K562 (cell line): Measurements from ENCODE around the gene TBC1D1. TPM values are rescaled to one million over a fixed set of nuclear protein-coding genes. Genes with fewer than 3 reads are reported as not detected.

ENCODE experiments used
- ATAC-seq: fragments of 200-7000 bp; cut with Tn5 transposase; 3 replicates; pipeline ENCODE4 v1.9.1; 2020; ENCODE audit warnings: moderate library complexity
- BruUV-seq: library from RNA; stranded (reverse); fragments of 400-500 nt; replicated peaks from 2 replicates; lab custom pipeline; 2021; lab: Mats Ljungman, UMichigan
- CTCF ChIA-PET: fragments of 300-600 bp; formaldehyde crosslinking; extraction: SDS; loops from one replicate; lab custom pipeline; 2021; ENCODE audit warnings: low intra/inter-chr PET ratio; lab: Yijun Ruan, JAX
- POLR2A ChIA-PET: fragments of 300-600, 350-650 bp; sonication (Branson Sonifier 250); formaldehyde crosslinking; extraction: SDS; loops from one replicate; lab custom pipeline; 2021; ENCODE audit warnings: antibody characterized with exemption, inconsistent platforms; lab: Yijun Ruan, JAX
- DNase-seq, 4 experiments: peaks; one replicate each; pipeline versions ENCODE4 v3.0.0 to v3.0.0-alpha.2; 2011 to 2018; ENCODE audit warnings: low spot score in 3 of 4, mixed read lengths in 3 of 4; ENCODE audit errors: extremely low read depth in 1 of 4
- FAIRE-seq: peaks from 2 replicates; lab custom pipeline; 2011; peaks lifted over from hg19 to GRCh38; lab: Jason Lieb, UNC
- H2AFZ ChIP-seq: 2 replicates; pipeline ENCODE4 v1.6.0; 2011; ENCODE audit warnings: low read depth, low read length, control low read depth, inconsistent platforms
- H3K27ac ChIP-seq: fragments of 200-600 bp; 3 replicates; pipeline ENCODE4 v1.8.0; 2011; ENCODE audit warnings: low read depth, mild to moderate bottlenecking, control low read depth, inconsistent platforms, low read length, moderate library complexity, mixed read lengths; ENCODE audit errors: extremely low read depth
- H3K27me3 ChIP-seq, 2 experiments: fragments of 300-600 bp in 1 of 2; 2 replicates in 1 of 2; 3 replicates in 1 of 2; pipeline versions ENCODE4 v1.6.0 to v1.8.0; 2011; ENCODE audit warnings: inconsistent platforms in 2 of 2, low read length in 2 of 2, mild to moderate bottlenecking in 1 of 2, mixed read lengths in 1 of 2, moderate library complexity in 1 of 2; ENCODE audit not compliant: control insufficient read depth in 2 of 2, insufficient read depth in 2 of 2
- H3K36me3 ChIP-seq: fragments of 300-600 bp; 3 replicates; pipeline ENCODE4 v1.8.0; 2011; ENCODE audit warnings: mild to moderate bottlenecking, low read length, inconsistent platforms; ENCODE audit not compliant: control insufficient read depth, insufficient read depth
- H3K4me1 ChIP-seq, 2 experiments: fragments of 200-600 bp in 1 of 2; replicated peaks in 1 of 2; 2 replicates in 1 of 2; 3 replicates in 1 of 2; pipeline versions ENCODE4 v1.5.1 to v1.8.0; 2011; ENCODE audit warnings: inconsistent platforms in 2 of 2, low read length in 2 of 2, mild to moderate bottlenecking in 1 of 2, mixed read lengths in 1 of 2, moderate library complexity in 1 of 2; ENCODE audit not compliant: control insufficient read depth in 2 of 2, insufficient read depth in 2 of 2
- H3K4me2 ChIP-seq: 2 replicates; pipeline ENCODE4 v1.6.1; 2011; ENCODE audit warnings: low read length, control low read depth, inconsistent platforms, mixed read lengths; ENCODE audit not compliant: insufficient read depth
- H3K4me3 ChIP-seq: fragments of 200-600 bp; sonication (generic), shearing (Covaris generic); 2 replicates; pipeline ENCODE4 v1.5.1; 2016; ENCODE audit warnings: control low read depth, inconsistent platforms
- H3K79me2 ChIP-seq: fragments of 200-600 bp; 3 replicates; pipeline ENCODE4 v1.8.0; 2011; ENCODE audit warnings: low read length, inconsistent platforms; ENCODE audit not compliant: control insufficient read depth, insufficient read depth
- H3K9ac ChIP-seq, 2 experiments: 2 replicates each; pipeline versions ENCODE4 v1.6.0 to v1.6.1; 2011; ENCODE audit warnings: low read depth in 2 of 2, low read length in 2 of 2, control low read depth in 1 of 2, inconsistent platforms in 1 of 2, mild to moderate bottlenecking in 1 of 2, mixed read lengths in 1 of 2; ENCODE audit not compliant: insufficient read depth in 1 of 2
- H3K9me1 ChIP-seq: one replicate; pipeline ENCODE4 v1.6.0; 2011; ENCODE audit warnings: inconsistent platforms, mild to moderate bottlenecking, low read length, moderate library complexity; ENCODE audit not compliant: control insufficient read depth, insufficient read depth
- H3K9me3 ChIP-seq: replicated peaks from 2 replicates; pipeline ENCODE4 v1.5.1; 2011; ENCODE audit warnings: low read depth, low read length, inconsistent platforms; ENCODE audit not compliant: control insufficient read depth, insufficient read depth
- H4K20me1 ChIP-seq: replicated peaks from 2 replicates; pipeline ENCODE4 v1.6.1; 2011; ENCODE audit warnings: low read length, inconsistent platforms, mixed read lengths; ENCODE audit not compliant: control insufficient read depth, insufficient read depth
- CAMTA2 ChIP-seq: fragments of 250-450 bp; sonication (Bioruptor Pico); conservative IDR thresholded peaks from 2 replicates; pipeline ENCODE4 v1.5.1; 2022
- CBX2 ChIP-seq: fragments of 200-600 bp; sonication (generic); IDR thresholded peaks from one replicate; pipeline ENCODE4 v1.6.1; 2012; ENCODE audit warnings: mild to moderate bottlenecking, low read length, inconsistent platforms; ENCODE audit not compliant: insufficient read depth, poor library complexity, severe bottlenecking
- FOXA1 ChIP-seq: fragments of 450-650 bp; IDR thresholded peaks from 2 replicates; pipeline ENCODE4 v1.6.1; 2016; ENCODE audit warnings: mild to moderate bottlenecking, borderline replicate concordance
- XRCC4 ChIP-seq: IDR thresholded peaks from one replicate; pipeline ENCODE4 v1.6.1; 2011; ENCODE audit not compliant: insufficient read depth, insufficient read length; ENCODE audit errors: extremely low read depth
- WGBS: fragments of 100-300 bp; shearing (Covaris generic); methylation state at CpG from one replicate; pipeline ENCODE4 v1.1.6; 2016; ENCODE audit warnings: low coverage, mixed read lengths; ENCODE audit not compliant: insufficient coverage; ENCODE audit errors: missing lambda C conversion rate; 5-methylcytosine and 5-hydroxymethylcytosine counted together
- in situ Hi-C: fragments of 300-500 bp; cut with MboI; formaldehyde crosslinking; loops from 4 replicates; pipeline ENCODE4 v1.15.0; 2018; ENCODE audit warnings: inconsistent platforms, mixed read lengths
- intact Hi-C: fragments of 100-400 bp; cut with micrococcal nuclease; formaldehyde crosslinking; loops from 2 replicates; pipeline ENCODE4 v1.14.2; 2022
- polyA plus RNA-seq, 8 experiments: library from polyadenylated mRNA; depleted of rRNA in 4 of 8; stranded (reverse) in 5 of 8; unstranded in 3 of 8; fragments of >200 nt; fragmentation: Nextera tagmentation in 2 of 8; fragmentation: Illumina TruSeq in 1 of 8; extraction: Ambion mirVana in 2 of 8; extraction: Trizol in 1 of 8; gene quantifications; 2 replicates each; pipeline versions ENCODE4 v1.2.1 to v1.2.3, GENCODE V29; 2011 to 2014; ENCODE audit warnings: inconsistent platforms in 1 of 8, missing spikeins in 1 of 8
- total RNA-seq, 7 experiments: library from RNA; depleted of rRNA in 6 of 7; stranded (reverse); fragments of >200 nt in 6 of 7; fragmentation: Illumina TruSeq in 2 of 7; extraction: Trizol in 2 of 7; gene quantifications; 2 replicates each; pipeline versions ENCODE4 v1.2.1 to v1.2.3, GENCODE V29; 2011 to 2021; ENCODE audit warnings: low replicate concordance in 1 of 7

Gene TBC1D1
- total and polyA plus RNA-seq, 9 of the 15 experiments (the other 6 are each of a cell fraction or from before 2014, with no cell fraction given) = 0.59 to 14.2 (median 8.8) TPM

- Histone ChIP-seq H3K79me2 (no peaks in the 10 kb centered on the region), H3K9ac (no peak overlapping the region), H3K9me3 (no peaks in the 10 kb centered on the region), H3K27ac (no peak overlapping the region), H3K4me1 (no peaks in the 10 kb centered on the region), H3K9me1 (no peaks in the 10 kb centered on the region), H3K36me3 (no peaks in the 10 kb centered on the region), H4K20me1 (no peaks in the 10 kb centered on the region), H3K27me3 (peaks cover 22 to 29% of the 10 kb centered on the region in 2 experiments; a peak in 3 of 5 replicates), H3K4me3 (no peak overlapping the region), H3K4me2 (no peak overlapping the region), H2AFZ (no peak overlapping the region)
- peak; percentile 56 for TF ChIP-seq CBX2
- TF ChIP-seq CAMTA2 (CRISPR knock-in tag) = no peak
- no peak for ATAC-seq
- ChIA-PET CTCF (no interaction called here), POLR2A (no interaction called here)
- WGBS = under 1% methylated on average over 21 of the region's 21 CpGs
- FAIRE-seq = no peak
- intact Hi-C loops (no loop called here), in situ Hi-C loops (no loop called here)
- no TSS peak for BruUV-seq
- no peak for DNase-seq
These were observed 17.8 kb downstream of the TBC1D1 start for GRCh38 chr4:37908488-37909331.

DNA sequence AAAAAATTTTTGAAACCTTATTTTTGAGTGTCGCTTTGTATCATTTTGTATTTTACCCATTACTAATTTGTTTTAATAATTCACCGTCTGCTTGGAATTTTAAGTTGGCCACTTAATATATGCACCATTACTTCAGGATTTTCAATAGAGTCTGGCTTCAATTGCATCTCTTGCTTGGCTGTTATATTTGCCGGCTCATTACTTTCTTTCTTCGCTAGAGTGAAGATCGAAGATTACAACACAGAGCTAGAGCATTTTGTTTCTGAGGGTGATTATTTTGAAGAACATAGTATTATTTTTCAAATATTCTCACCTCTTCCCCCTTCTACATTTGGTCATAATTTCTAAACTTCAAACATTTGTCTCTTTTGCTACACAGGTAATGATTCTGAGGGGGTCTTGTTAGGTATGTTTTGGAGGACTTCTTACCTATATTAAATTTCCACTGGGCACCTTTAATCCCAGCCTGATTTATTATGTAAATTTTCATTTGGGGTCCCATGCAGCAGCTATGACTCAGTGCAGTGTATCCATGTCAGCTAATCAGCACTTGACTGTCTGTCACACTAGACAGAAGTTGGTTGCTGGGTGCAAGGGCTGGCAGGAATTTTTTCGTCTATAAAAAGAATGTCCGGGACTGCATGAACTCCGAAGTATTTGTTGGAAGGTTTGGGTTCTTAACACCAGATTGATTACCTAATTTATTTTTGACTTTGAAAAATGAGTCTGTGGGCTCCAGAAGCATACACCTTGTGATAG, 18.6 kb downstream of the TBC1D1 start:
- no TSS peak for BruUV-seq
- H3K27me3 ChIP-seq = peaks cover 23% of the 10 kb centered on the region in 2 experiments; a peak in 3 of 5 replicates
- H4K20me1 ChIP-seq = no peaks in the 10 kb centered on the region
- H3K36me3 ChIP-seq = no peaks in the 10 kb centered on the region
- H3K4me2 ChIP-seq = no peak overlapping the region
- 7% methylated on average over 8 of the region's 8 CpGs for WGBS
- H3K79me2 ChIP-seq = no peaks in the 10 kb centered on the region
- DNase-seq = no peak
- in situ Hi-C loops = no loop called here
- intact Hi-C loops = no loop called here
- no peak overlapping the region for H3K27ac ChIP-seq
- FAIRE-seq = no peak
- no peak for ATAC-seq
- no peaks in the 10 kb centered on the region for H3K9me1 ChIP-seq
- no peaks in the 10 kb centered on the region for H3K9me3 ChIP-seq
- no peaks in the 10 kb centered on the region for H3K4me1 ChIP-seq
- no peak overlapping the region for H3K9ac ChIP-seq
- ChIA-PET POLR2A (no interaction called here), CTCF (no interaction called here)
- no peak overlapping the region for H2AFZ ChIP-seq
- TF ChIP-seq XRCC4 (no peak), FOXA1 (no peak)
- no peak overlapping the region for H3K4me3 ChIP-seq
